ENCODE data around the gene PDRG1.

The PDRG1 gene

DNA sequence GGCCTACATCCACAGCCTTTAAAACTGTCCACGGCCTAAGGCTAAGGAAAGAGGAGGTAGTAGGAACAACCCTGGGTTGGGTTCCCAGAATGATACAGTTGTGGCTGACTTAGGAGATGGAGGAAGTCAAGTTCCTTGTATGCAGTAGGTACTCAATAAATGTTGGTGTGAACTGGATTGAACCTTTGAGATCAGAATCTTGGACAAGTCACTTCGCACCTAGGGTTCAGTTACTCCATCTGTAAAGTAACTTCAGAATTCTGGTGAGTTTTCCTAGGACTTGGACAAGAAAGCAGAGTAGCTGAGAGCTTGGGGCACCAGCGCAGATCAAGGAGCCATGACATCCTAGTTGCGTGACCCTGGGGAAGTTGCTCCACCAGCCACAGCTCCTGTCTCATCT, 25.2 kb upstream of the PDRG1 start:
- Histone ChIP-seq H3K9me3 (ENCODE audit: low read length) (no peaks in the 10 kb centered on the region), H3K27me3 (ENCODE audit: insufficient read depth, low read length) (peaks cover 3% of the 10 kb centered on the region), H3K4me3 (ENCODE audit: low read length) (no peak overlapping the region), H3K4me1 (ENCODE audit: insufficient read depth, low read length) (peaks cover 10% of the 10 kb centered on the region), H2AFZ (ENCODE audit: low read depth, low read length) (no peak overlapping the region), H3K36me3 (ENCODE audit: insufficient read depth, low read length) (no peaks in the 10 kb centered on the region)

DNA sequence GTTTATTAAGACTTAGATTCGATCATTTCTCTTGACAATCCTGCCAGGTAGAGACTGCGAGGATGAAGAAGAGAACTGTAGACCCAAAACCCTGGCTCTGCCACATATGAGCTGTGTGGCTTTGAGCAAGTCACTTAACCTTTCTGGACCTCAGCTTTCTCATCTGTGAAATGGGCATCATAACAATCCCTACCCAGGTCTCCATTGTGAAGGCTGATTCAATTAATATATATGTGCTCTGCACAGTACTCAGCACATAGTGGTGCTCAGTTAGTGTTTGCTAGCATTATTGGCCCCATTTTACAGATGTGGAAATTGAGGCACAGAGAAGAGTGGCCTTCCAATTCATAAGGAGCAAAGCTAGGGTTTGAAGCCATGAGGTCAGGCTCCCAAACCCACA, 24.0 kb upstream of the PDRG1 start:
- H2AFZ ChIP-seq (ENCODE audit: low read depth, low read length): no peak overlapping the region
- H3K27me3 ChIP-seq (ENCODE audit: insufficient read depth, low read length): peaks cover 8% of the 10 kb centered on the region
- no peak overlapping the region for H3K4me3 ChIP-seq (ENCODE audit: low read length)
- H3K9me3 ChIP-seq (ENCODE audit: low read length): no peaks in the 10 kb centered on the region
- no peaks in the 10 kb centered on the region for H3K36me3 ChIP-seq (ENCODE audit: insufficient read depth, low read length)
- peaks cover 10% of the 10 kb centered on the region for H3K4me1 ChIP-seq (ENCODE audit: insufficient read depth, low read length)

DNA sequence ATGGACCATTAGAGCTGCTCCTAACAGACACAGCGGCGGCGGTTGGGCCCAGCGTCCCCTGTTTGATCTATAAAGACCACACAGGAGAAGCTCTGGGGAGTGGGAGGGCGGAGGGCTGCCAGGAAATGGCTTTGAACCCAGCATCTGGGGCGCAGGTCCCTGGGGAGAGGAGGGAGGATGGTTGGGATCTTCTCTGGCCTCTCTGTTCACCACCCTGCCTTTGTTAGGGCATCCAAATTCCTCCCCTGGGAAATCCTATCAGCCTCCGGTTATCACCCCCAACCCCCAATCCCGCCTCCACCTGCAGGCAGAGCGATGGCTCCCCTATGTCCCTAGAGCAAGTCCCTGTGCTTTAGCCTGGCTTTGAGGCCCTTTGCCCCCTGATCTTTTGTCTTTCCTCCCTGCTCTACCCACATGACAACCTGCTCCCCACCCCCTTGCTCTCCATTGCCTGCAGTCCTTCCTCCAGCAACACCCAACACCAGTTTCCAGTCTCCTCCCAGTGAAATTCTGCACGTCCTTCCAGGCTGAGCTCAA, 23.2 kb upstream of the PDRG1 start:
- H3K4me1 ChIP-seq (ENCODE audit: insufficient read depth, low read length): peaks cover 10% of the 10 kb centered on the region
- no peak overlapping the region for H2AFZ ChIP-seq (ENCODE audit: low read depth, low read length)
- no peaks in the 10 kb centered on the region for H3K9me3 ChIP-seq (ENCODE audit: low read length)
- peaks cover 9% of the 10 kb centered on the region for H3K27me3 ChIP-seq (ENCODE audit: insufficient read depth, low read length)
- H3K4me3 ChIP-seq (ENCODE audit: low read length): no peak overlapping the region
- no peaks in the 10 kb centered on the region for H3K36me3 ChIP-seq (ENCODE audit: insufficient read depth, low read length)

DNA sequence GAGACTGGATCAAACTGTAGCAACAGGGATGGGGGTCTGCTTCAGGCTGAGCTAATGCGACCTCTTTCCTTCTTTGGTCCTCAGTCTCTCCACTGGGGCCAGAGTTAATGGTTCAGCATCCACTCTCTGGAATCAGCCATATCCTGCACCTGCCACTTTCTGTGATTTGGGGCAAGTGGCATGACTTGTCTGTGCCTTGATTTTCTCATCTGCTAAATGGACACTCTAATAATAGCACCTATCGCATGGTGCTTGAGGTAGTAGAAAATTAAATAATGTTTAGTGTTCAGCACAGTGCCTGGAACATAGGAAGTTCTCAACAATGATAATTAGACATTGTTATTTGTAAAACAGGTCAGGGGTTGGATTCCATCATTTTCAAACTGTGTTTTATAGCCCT, 22.4 kb upstream of the PDRG1 start:
- H3K4me1 ChIP-seq (ENCODE audit: insufficient read depth, low read length): peaks cover 10% of the 10 kb centered on the region
- H3K27me3 ChIP-seq (ENCODE audit: insufficient read depth, low read length): peaks cover 11% of the 10 kb centered on the region
- H3K4me3 ChIP-seq (ENCODE audit: low read length): no peak overlapping the region
- no peaks in the 10 kb centered on the region for H3K36me3 ChIP-seq (ENCODE audit: insufficient read depth, low read length)
- H3K9me3 ChIP-seq (ENCODE audit: low read length): no peaks in the 10 kb centered on the region
- H2AFZ ChIP-seq (ENCODE audit: low read depth, low read length): no peak overlapping the region

DNA sequence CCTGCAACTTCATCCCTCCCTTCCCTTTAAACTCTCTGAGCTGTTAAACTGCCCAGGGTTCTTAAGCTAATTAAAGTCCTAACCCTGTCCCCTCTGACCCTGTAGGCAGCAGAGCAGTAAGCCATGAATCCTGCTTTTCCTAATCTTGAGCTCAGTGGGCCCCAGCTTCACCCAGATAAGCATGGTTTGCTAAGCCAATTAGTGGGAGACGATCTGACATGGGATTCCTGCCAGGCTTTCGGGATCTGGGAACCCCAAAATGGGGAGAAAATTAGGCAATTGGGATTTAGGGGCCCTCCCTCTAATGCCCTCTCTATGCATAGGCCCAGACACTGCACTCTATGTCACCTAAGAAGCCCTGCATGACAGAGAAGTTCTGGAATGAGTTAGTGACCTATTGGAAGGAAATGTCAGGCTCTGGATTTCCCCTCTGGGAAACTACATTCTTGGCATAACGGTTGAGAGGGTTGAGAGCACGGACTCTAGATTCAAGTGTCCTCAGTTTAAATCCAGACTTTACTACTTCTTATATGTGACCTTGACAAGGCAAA, 20.7 kb upstream of the PDRG1 start:
- no peaks in the 10 kb centered on the region for H3K36me3 ChIP-seq (ENCODE audit: insufficient read depth, low read length)
- H2AFZ ChIP-seq (ENCODE audit: low read depth, low read length): no peak overlapping the region
- H3K9me3 ChIP-seq (ENCODE audit: low read length): no peaks in the 10 kb centered on the region
- H3K4me1 ChIP-seq (ENCODE audit: insufficient read depth, low read length): peaks cover 11% of the 10 kb centered on the region
- no peak overlapping the region for H3K4me3 ChIP-seq (ENCODE audit: low read length)
- H3K27me3 ChIP-seq (ENCODE audit: insufficient read depth, low read length): peaks cover 11% of the 10 kb centered on the region

DNA sequence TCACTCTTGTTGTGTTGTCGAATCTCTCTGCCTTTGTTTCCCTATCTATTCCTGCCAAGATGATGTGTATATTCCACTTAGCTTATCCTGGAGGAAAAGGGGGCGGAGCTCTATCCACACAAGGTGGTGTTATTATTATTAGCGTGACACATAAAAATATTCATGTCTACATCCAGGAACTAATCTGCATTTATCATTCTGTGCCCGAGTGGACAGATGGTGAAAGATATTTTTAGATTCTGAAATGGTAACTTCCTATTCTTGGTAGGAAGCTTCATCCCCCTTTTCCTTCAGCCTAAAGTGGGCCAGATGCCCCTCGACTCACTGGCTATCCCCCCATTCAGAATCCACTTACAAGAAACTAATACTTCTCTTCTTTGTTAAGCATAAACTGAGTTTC, 18.1 kb upstream of the PDRG1 start:
- Histone ChIP-seq H3K4me3 (ENCODE audit: low read length) (no peak overlapping the region), H3K4me1 (ENCODE audit: insufficient read depth, low read length) (peaks cover 6% of the 10 kb centered on the region), H3K9me3 (ENCODE audit: low read length) (no peaks in the 10 kb centered on the region), H3K36me3 (ENCODE audit: insufficient read depth, low read length) (no peaks in the 10 kb centered on the region), H2AFZ (ENCODE audit: low read depth, low read length) (no peak overlapping the region), H3K27me3 (ENCODE audit: insufficient read depth, low read length) (peaks cover 30% of the 10 kb centered on the region)

DNA sequence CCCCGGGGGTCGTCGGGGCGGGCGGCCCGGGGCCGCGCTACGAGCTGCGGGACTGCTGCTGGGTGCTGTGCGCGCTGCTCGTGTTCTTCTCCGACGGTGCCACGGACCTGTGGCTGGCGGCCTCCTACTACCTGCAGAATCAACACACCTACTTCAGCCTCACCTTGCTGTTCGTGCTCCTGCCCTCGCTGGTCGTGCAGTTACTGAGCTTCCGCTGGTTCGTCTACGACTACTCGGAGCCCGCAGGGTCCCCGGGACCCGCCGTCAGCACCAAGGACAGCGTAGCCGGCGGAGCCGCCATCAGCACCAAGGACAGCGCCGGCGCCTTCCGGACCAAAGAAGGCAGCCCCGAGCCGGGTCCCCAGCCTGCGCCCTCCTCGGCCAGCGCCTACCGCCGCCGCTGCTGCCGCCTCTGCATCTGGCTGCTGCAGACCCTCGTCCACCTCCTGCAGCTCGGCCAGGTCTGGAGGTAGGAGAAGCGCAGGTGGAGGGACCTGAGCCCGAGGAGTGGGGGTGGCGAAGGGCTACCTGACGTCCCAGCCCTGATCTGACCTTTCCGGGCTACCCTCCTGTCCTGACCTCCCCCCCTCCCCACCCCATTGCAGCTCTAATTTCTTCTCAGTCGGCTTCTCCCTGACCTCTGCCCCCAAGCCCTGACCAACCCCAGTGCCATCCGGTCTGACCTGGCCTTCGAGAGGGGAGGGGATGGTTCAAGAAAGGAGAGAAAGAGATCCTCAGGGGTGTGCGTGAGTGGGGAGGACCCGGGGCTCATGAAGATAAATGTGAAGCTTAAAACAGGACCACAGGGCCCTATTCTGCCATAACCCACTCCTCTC, 16.7 kb upstream of the PDRG1 start:
- Histone ChIP-seq H2AFZ (ENCODE audit: low read depth, low read length) (no peak overlapping the region), H3K4me3 (ENCODE audit: low read length) (peak overlapping the region; percentile 50), H3K36me3 (ENCODE audit: insufficient read depth, low read length) (no peaks in the 10 kb centered on the region), H3K9me3 (ENCODE audit: low read length) (no peaks in the 10 kb centered on the region), H3K4me1 (ENCODE audit: insufficient read depth, low read length) (peaks cover 2% of the 10 kb centered on the region), H3K27me3 (ENCODE audit: insufficient read depth, low read length) (peaks cover 43% of the 10 kb centered on the region)

DNA sequence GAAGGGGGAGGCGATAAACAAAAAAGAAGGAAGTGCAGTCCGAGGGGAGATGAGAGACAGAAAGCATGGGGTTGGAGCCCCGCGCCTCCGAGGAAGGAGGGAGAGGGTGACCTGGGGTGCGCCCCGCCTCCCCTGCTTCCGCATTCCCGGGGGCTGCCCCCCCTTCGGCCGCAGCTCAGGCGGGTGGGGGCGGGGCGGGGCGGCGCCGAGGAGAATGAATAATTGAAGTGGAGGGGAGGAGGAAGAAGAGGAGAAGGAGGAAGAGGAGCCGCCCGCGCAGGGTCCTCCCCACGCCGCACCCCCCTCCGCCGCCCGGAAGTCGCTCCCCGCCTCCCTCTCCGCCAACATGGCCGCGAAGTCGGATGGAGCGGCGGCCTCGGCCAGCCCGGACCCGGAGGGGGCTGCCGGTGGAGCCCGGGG, 16.0 kb upstream of the PDRG1 start, which contains the start of gene XKR7:
XKR7 (plus strand) TSS at position 322 of the 420 bp plus-strand sequence; CDS start at position 347, 25 bp downstream.
- Histone ChIP-seq H3K36me3 (ENCODE audit: insufficient read depth, low read length) (no peaks in the 10 kb centered on the region), H3K27me3 (ENCODE audit: insufficient read depth, low read length) (peaks cover 45% of the 10 kb centered on the region), H3K4me1 (ENCODE audit: insufficient read depth, low read length) (peaks cover 2% of the 10 kb centered on the region), H3K9me3 (ENCODE audit: low read length) (no peaks in the 10 kb centered on the region), H3K4me3 (ENCODE audit: low read length) (peak within 1 kb of the TSS; percentile 50), H2AFZ (ENCODE audit: low read depth, low read length) (no peak within 1 kb of the TSS)

DNA sequence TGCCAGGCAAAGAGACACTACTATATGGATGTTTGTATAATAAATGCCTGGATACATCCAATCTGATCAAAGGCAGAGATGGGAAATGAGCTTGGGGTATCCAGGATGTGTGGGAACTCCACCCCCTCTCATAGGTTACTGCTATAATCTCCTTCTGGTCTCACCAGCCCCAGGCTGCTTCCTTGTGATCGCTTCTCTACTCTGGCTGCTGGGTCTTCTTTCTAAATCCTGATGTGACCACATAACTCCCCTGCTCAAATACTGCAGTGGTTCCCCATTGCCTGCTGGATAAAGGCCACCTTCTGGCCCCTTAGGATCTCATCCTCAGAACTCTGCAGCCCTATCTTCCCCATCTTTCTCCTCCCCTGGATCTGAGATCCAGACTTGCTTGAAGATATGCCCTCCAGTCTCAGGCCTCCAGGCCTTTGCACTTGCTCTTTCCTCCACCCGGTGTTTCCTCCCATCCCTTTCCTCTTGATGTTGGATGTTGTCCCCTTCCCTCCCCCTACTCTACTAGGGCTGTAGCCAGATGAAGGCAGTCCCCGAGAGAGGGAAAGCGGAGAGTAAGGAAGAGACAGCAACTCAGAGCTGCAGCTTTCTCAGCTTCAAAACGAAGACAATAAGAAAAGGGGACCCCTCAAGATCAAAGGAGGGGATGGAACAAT, 15.3 kb upstream of the PDRG1 start:
- Histone ChIP-seq H3K4me3 (ENCODE audit: low read length) (peak overlapping the region; percentile 50), H3K27me3 (ENCODE audit: insufficient read depth, low read length) (peaks cover 48% of the 10 kb centered on the region), H3K4me1 (ENCODE audit: insufficient read depth, low read length) (peaks cover 2% of the 10 kb centered on the region), H3K36me3 (ENCODE audit: insufficient read depth, low read length) (no peaks in the 10 kb centered on the region), H3K9me3 (ENCODE audit: low read length) (no peaks in the 10 kb centered on the region), H2AFZ (ENCODE audit: low read depth, low read length) (no peak overlapping the region)

DNA sequence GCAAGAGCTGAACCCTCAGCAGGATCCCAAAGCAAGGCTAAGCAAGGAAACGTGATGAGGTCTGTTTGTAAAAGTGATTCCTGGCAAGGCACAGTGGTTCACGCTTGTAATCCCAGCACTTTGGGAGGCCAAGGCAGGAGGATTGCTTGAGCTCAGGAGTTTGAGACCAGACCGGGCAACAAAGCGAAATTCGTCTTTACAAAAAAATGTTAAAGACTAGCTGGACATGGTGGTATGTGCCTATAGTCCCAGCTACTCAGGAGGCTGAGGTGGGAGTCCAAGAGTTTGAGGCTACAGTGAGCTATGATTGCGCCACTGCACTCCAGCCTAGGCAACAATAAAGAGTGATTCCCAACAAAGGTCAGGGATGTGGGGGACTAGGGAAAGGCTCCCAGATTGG, 12.0 kb upstream of the PDRG1 start:
- Histone ChIP-seq H3K36me3 (ENCODE audit: insufficient read depth, low read length) (no peaks in the 10 kb centered on the region), H3K4me3 (ENCODE audit: low read length) (no peak overlapping the region), H3K27me3 (ENCODE audit: insufficient read depth, low read length) (peaks cover 48% of the 10 kb centered on the region), H2AFZ (ENCODE audit: low read depth, low read length) (no peak overlapping the region), H3K4me1 (ENCODE audit: insufficient read depth, low read length) (peaks cover 2% of the 10 kb centered on the region), H3K9me3 (ENCODE audit: low read length) (no peaks in the 10 kb centered on the region)

DNA sequence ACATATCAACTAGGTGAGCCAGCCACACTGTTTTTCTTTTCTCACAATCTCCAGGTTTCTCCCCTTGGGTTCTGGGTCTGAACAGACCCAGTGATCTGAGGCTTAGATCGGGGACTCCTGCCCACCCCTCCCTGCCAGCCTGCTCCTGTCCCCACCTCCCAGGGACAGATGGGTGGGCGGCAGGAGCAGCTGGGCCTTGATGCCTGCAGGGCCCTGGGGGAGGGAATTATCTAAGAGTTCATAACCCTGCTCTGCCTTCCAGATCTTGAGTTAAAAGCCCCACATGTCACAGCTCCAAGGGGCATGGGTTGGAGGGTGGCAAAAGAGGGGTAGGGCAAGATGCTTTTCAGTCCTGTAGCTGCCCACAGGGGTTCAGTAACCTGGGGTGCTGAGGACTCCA, 10.9 kb upstream of the PDRG1 start:
- H3K36me3 ChIP-seq (ENCODE audit: insufficient read depth, low read length): no peaks in the 10 kb centered on the region
- H3K4me1 ChIP-seq (ENCODE audit: insufficient read depth, low read length): peaks cover 2% of the 10 kb centered on the region
- H3K4me3 ChIP-seq (ENCODE audit: low read length): no peak overlapping the region
- H3K27me3 ChIP-seq (ENCODE audit: insufficient read depth, low read length): peaks cover 48% of the 10 kb centered on the region
- H2AFZ ChIP-seq (ENCODE audit: low read depth, low read length): no peak overlapping the region
- no peaks in the 10 kb centered on the region for H3K9me3 ChIP-seq (ENCODE audit: low read length)

DNA sequence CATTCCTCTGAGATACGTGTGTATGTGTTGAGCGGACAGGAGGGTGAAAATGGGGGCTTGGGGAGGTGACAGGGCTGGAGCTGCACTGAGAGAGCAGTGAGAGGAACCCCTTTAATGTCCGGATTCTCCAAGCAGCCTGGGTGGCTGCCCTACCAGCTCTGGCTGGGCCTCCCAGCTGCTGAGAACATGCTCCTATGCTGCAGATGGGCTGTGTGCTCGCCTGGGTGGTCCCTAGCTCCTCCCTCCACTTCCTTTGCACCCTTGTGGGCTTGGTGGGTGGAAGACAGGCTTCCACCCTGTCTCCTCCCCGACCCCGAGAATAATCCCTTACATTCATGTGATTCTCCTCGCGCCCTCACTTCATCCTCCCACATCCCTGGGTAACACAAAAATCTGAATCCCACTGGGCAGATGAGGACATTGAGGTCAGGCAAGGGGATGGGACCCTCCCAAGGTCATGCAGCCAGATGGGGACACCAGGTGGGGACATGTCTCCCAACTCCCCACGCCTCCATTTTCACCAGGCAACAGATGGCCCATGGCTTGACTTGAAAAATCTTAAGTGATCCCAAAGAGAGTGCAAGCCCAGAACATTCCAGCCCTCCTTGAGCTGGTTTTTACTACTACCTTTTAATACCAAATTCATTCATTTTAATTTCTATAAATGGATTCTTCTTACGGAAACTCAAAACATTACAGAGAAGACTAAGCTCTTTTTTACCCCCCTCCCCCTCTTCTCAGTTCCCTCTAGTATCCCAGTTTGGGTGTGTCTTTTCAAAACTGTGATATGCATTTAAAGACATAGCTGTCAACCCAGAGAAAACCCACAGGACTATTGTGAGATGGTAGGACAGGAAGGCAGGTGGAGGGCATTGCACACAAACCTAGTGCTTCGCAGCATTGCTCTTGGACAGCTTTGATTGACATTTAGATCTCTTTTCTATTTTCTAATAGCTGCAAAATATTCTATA, 5.0 kb upstream of the PDRG1 start:
- Histone ChIP-seq H3K4me3 (ENCODE audit: low read length) (no peak overlapping the region), H2AFZ (ENCODE audit: low read depth, low read length) (no peak overlapping the region), H3K9me3 (ENCODE audit: low read length) (no peaks in the 10 kb centered on the region), H3K27me3 (ENCODE audit: insufficient read depth, low read length) (peaks cover 11% of the 10 kb centered on the region), H3K36me3 (ENCODE audit: insufficient read depth, low read length) (no peaks in the 10 kb centered on the region), H3K4me1 (ENCODE audit: insufficient read depth, low read length) (no peaks in the 10 kb centered on the region)

Measured in neuron (in vitro differentiated cells).